ENCODE results near the gene SULT1C2. TPM values are rescaled to one million over a fixed set of nuclear protein-coding genes. Genes with fewer than 3 reads are reported as not detected.

SULT1C2 gene
- total RNA-seq, 1 experiment from 2014 or later = 3.9 TPM

GRCh38 chr2:108325756-108326155 lies 37.1 kb downstream of the SULT1C2 start:
- no peaks in the 10 kb centered on the region for H3K9me3 ChIP-seq (ENCODE audit: control insufficient read depth in 1 of 2, insufficient read depth in 1 of 2, low read depth in 1 of 2, low read length in 2 of 2)
- H3K9ac ChIP-seq (ENCODE audit: low read length) = no peak overlapping the region
- H3K9me2 ChIP-seq (ENCODE audit: insufficient read depth) = no peaks in the 10 kb centered on the region
- intact Hi-C loops (cut with micrococcal nuclease) = no loop called here
- TF ChIP-seq POLR2A (IDR thresholded peaks at IDR 0.05; ENCODE audit: borderline replicate concordance, extremely low read depth, insufficient read depth, insufficient read length) = no peak
- no peaks in the 10 kb centered on the region for H3K27me3 ChIP-seq (ENCODE audit: insufficient read depth, low read length)
- CTCF ChIA-PET = no interaction called here
- no peak for DNase-seq (ENCODE audit: low read depth, low spot score)
- H3K4me2 ChIP-seq (ENCODE audit: low read length) = no peak overlapping the region
- no peaks in the 10 kb centered on the region for H3K79me2 ChIP-seq (ENCODE audit: insufficient read depth, low read length)
- POLR2A ChIA-PET = no interaction called here
- no peaks in the 10 kb centered on the region for H3K36me3 ChIP-seq (ENCODE audit: control insufficient read depth in 1 of 2, insufficient read depth in 2 of 2, low read length in 2 of 2)
- no peak overlapping the region for H2AFZ ChIP-seq (ENCODE audit: low read depth, low read length, poor library complexity, severe bottlenecking)
- RAD21 ChIA-PET (ENCODE audit: low non-redundant PET in 1 of 2, low total read pairs in 2 of 2, uncharacterized antibody in 2 of 2, unreplicated experiment in 2 of 2) = no interaction called here
- no peak overlapping the region for H3K4me3 ChIP-seq (replicated peaks in 1 of 2; ENCODE audit: low read depth in 1 of 2, low read length in 2 of 2)
- no peak for ATAC-seq
- H3K4me1 ChIP-seq (ENCODE audit: control insufficient read depth in 1 of 2, insufficient read depth in 2 of 2, low read length in 2 of 2) = no peaks in the 10 kb centered on the region; a peak in 1 of 4 replicates
- no peaks in the 10 kb centered on the region for H4K20me1 ChIP-seq (ENCODE audit: insufficient read depth)
- BruUV-seq (replicated peaks) = no TSS peak
- H3K27ac ChIP-seq (ENCODE audit: low read depth, low read length) = no peak overlapping the region

DNA sequence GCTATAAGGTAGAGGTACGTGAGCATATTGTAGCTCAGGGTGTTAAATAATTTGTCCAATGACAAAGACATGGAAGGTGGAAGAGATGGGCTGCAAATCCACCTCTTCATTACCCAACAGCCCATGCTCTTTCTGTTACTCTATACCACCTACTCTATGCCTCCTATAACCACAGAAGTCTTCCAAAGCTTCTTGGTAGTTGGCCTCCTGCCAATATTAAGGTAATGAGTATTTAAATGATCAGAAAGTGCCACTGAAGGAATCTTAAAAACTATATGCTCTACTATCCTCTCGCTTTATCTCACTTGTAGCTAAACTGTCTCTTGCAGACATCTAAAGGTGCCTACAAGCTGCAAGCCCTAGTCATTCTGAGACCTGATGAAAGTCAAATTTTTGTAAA lies 41.1 kb downstream of the SULT1C2 start:
- ChIA-PET CTCF (no interaction called here), RAD21 (ENCODE audit: low non-redundant PET in 1 of 2, low total read pairs in 2 of 2, uncharacterized antibody in 2 of 2, unreplicated experiment in 2 of 2) (no interaction called here), POLR2A (no interaction called here)
- Histone ChIP-seq H3K9ac (ENCODE audit: low read length) (no peak overlapping the region), H2AFZ (ENCODE audit: low read depth, low read length, poor library complexity, severe bottlenecking) (no peak overlapping the region), H4K20me1 (ENCODE audit: insufficient read depth) (no peaks in the 10 kb centered on the region), H3K27ac (ENCODE audit: low read depth, low read length) (no peak overlapping the region), H3K27me3 (ENCODE audit: insufficient read depth, low read length) (peaks cover 8% of the 10 kb centered on the region), H3K4me3 (replicated peaks in 1 of 2; ENCODE audit: low read depth in 1 of 2, low read length in 2 of 2) (no peak overlapping the region), H3K9me3 (ENCODE audit: control insufficient read depth in 1 of 2, insufficient read depth in 1 of 2, low read depth in 1 of 2, low read length in 2 of 2) (no peaks in the 10 kb centered on the region), H3K9me2 (ENCODE audit: insufficient read depth) (no peaks in the 10 kb centered on the region), H3K79me2 (ENCODE audit: insufficient read depth, low read length) (no peaks in the 10 kb centered on the region), H3K4me1 (ENCODE audit: control insufficient read depth in 1 of 2, insufficient read depth in 2 of 2, low read length in 2 of 2) (no peaks in the 10 kb centered on the region), H3K4me2 (ENCODE audit: low read length) (no peak overlapping the region), H3K36me3 (ENCODE audit: control insufficient read depth in 1 of 2, insufficient read depth in 2 of 2, low read length in 2 of 2) (no peaks in the 10 kb centered on the region)
- intact Hi-C loops (cut with micrococcal nuclease) = no loop called here
- ATAC-seq = no peak
- TF ChIP-seq, protein P1, sequence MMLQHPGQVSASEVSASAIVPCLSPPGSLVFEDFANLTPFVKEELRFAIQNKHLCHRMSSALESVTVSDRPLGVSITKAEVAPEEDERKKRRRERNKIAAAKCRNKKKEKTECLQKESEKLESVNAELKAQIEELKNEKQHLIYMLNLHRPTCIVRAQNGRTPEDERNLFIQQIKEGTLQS (IDR thresholded peaks at IDR 0.05) = no peak
- no peak for TF ChIP-seq POLR2A (IDR thresholded peaks at IDR 0.05; ENCODE audit: borderline replicate concordance, extremely low read depth, insufficient read depth, insufficient read length)
- TF ChIP-seq SRF (IDR thresholded peaks at IDR 0.05; ENCODE audit: low read depth) = no peak
- TF ChIP-seq EZH2phosphoT487 (IDR thresholded peaks at IDR 0.05; ENCODE audit: borderline replicate concordance) = no peak
- TF ChIP-seq, protein P2, sequence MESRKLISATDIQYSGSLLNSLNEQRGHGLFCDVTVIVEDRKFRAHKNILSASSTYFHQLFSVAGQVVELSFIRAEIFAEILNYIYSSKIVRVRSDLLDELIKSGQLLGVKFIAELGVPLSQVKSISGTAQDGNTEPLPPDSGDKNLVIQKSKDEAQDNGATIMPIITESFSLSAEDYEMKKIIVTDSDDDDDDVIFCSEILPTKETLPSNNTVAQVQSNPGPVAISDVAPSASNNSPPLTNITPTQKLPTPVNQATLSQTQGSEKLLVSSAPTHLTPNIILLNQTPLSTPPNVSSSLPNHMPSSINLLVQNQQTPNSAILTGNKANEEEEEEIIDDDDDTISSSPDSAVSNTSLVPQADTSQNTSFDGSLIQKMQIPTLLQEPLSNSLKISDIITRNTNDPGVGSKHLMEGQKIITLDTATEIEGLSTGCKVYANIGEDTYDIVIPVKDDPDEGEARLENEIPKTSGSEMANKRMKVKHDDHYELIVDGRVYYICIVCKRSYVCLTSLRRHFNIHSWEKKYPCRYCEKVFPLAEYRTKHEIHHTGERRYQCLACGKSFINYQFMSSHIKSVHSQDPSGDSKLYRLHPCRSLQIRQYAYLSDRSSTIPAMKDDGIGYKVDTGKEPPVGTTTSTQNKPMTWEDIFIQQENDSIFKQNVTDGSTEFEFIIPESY (IDR thresholded peaks at IDR 0.05; ENCODE audit: extremely low read depth, insufficient replicate concordance, low read length) = no peak
- TF ChIP-seq ELF1 (IDR thresholded peaks at IDR 0.05; ENCODE audit: borderline replicate concordance, low read depth) = no peak
- TF ChIP-seq, protein P3, sequence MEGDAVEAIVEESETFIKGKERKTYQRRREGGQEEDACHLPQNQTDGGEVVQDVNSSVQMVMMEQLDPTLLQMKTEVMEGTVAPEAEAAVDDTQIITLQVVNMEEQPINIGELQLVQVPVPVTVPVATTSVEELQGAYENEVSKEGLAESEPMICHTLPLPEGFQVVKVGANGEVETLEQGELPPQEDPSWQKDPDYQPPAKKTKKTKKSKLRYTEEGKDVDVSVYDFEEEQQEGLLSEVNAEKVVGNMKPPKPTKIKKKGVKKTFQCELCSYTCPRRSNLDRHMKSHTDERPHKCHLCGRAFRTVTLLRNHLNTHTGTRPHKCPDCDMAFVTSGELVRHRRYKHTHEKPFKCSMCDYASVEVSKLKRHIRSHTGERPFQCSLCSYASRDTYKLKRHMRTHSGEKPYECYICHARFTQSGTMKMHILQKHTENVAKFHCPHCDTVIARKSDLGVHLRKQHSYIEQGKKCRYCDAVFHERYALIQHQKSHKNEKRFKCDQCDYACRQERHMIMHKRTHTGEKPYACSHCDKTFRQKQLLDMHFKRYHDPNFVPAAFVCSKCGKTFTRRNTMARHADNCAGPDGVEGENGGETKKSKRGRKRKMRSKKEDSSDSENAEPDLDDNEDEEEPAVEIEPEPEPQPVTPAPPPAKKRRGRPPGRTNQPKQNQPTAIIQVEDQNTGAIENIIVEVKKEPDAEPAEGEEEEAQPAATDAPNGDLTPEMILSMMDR (IDR thresholded peaks at IDR 0.05 in 2 of 3, conservative IDR thresholded peaks at IDR 0.05 in 1 of 3; ENCODE audit: borderline replicate concordance in 1 of 3, insufficient read depth in 1 of 3, low read depth in 2 of 3, low read length in 2 of 3) = no peak
- no peak for TF ChIP-seq CEBPB (IDR thresholded peaks at IDR 0.05; ENCODE audit: low read depth)
- TF ChIP-seq YY1 (IDR thresholded peaks at IDR 0.05; ENCODE audit: extremely low read depth, insufficient replicate concordance, low read depth, low read length) = no peak
- no peak for TF ChIP-seq EGR1 (IDR thresholded peaks at IDR 0.05; ENCODE audit: low read depth)
- no peak for TF ChIP-seq JUND (IDR thresholded peaks at IDR 0.05)
- TF ChIP-seq, protein P4, sequence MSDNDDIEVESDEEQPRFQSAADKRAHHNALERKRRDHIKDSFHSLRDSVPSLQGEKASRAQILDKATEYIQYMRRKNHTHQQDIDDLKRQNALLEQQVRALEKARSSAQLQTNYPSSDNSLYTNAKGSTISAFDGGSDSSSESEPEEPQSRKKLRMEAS (IDR thresholded peaks at IDR 0.05) = no peak
- no peak for TF ChIP-seq ZNF274 (IDR thresholded peaks at IDR 0.05; ENCODE audit: low read depth, low read length)
- TF ChIP-seq ZFX (IDR thresholded peaks at IDR 0.05) = no peak
- TF ChIP-seq SP1 (IDR thresholded peaks at IDR 0.05; ENCODE audit: low read depth) = no peak
- TF ChIP-seq RAD21 (IDR thresholded peaks at IDR 0.05; ENCODE audit: low read depth) = no peak
- BruUV-seq (replicated peaks) = no TSS peak
- DNase-seq (ENCODE audit: low read depth, low spot score) = no peak
